Ishikawa (cell line): ENCODE results near the gene CD3E.

Source experiments
- CEBPB ChIP-seq: IDR thresholded peaks from 2 replicates; pipeline ENCODE4 v1.6.1; 2012
- CREB1 ChIP-seq: IDR thresholded peaks from 2 replicates; pipeline ENCODE4 v1.6.1; 2012; ENCODE audit warnings: low read depth
- EGR1 ChIP-seq: IDR thresholded peaks from 2 replicates; pipeline ENCODE4 v1.6.1; 2012
- EP300 ChIP-seq: IDR thresholded peaks from 2 replicates; pipeline ENCODE4 v1.6.1; 2012; ENCODE audit warnings: borderline replicate concordance
- FOXM1 ChIP-seq: IDR thresholded peaks from 2 replicates; pipeline ENCODE4 v1.6.1; 2012; ENCODE audit warnings: low read depth, borderline replicate concordance
- NFIC ChIP-seq: IDR thresholded peaks from 2 replicates; pipeline ENCODE4 v1.6.1; 2012
- RAD21 ChIP-seq: IDR thresholded peaks from 2 replicates; pipeline ENCODE4 v1.6.1; 2012; ENCODE audit warnings: low read depth
- TAF1 ChIP-seq: IDR thresholded peaks from 2 replicates; pipeline ENCODE4 v1.6.1; 2012; ENCODE audit warnings: low read depth, mild to moderate bottlenecking
- TCF12 ChIP-seq: IDR thresholded peaks from 2 replicates; pipeline ENCODE4 v1.6.1; 2012; ENCODE audit warnings: low read depth
- TEAD4 ChIP-seq: IDR thresholded peaks from 2 replicates; pipeline ENCODE4 v1.6.1; 2012
- YY1 ChIP-seq: IDR thresholded peaks from 2 replicates; pipeline ENCODE4 v1.6.1; 2012; ENCODE audit warnings: low read depth
- ZBTB7A ChIP-seq: IDR thresholded peaks from 2 replicates; pipeline ENCODE4 v1.6.1; 2012; ENCODE audit warnings: low read depth
- TF ChIP-seq, protein P1 (sequence below): IDR thresholded peaks from 2 replicates; pipeline ENCODE4 v1.6.1; 2012; ENCODE audit warnings: low read depth, mild to moderate bottlenecking
- TF ChIP-seq, protein P2 (sequence below): IDR thresholded peaks from 2 replicates; pipeline ENCODE4 v1.6.1; 2012
- TF ChIP-seq, protein P3 (sequence below): IDR thresholded peaks from 2 replicates; pipeline ENCODE4 v1.6.1; 2012

CD3E gene

DNA sequence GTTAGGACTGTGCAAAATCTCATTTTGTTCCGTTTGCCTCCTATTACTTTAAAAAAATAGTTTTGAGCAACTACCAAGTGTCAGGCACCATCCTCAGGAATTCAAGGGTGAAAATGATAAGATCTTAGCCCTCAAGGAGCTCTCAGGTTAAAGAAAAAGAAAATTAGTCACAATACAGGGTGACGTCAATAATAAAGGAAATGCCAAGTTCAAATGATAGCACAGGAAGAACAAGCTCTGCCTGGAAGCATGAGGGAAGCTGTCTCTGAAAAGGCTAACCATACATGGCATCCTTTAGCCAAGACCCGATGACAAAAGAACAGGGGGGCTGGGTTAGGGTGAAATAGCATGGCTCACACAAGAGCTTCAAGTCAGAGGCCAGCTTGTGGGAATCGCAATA is 29.4 kb upstream of the CD3E start:
- TF ChIP-seq NFIC = no peak

DNA sequence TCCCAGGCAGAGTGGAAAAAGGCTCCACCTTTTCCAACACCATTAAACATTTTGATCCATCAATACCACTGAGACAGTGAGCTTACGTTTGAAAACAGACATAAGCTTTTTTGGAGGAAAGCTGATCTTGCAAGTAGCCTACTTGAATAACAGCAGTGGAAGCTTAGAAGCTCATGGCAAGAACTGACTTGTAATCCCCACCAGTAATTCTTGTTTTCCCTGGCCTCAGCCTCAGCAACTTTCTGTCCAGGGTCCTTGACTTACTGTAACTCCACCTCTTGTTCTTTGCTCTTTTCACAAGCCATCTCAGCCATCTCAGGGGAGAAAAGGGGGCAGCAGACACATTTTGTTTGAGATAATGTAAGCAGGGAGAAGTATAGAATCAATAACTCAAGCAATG is 28.1 kb upstream of the CD3E start:
- TF ChIP-seq, protein P1, sequence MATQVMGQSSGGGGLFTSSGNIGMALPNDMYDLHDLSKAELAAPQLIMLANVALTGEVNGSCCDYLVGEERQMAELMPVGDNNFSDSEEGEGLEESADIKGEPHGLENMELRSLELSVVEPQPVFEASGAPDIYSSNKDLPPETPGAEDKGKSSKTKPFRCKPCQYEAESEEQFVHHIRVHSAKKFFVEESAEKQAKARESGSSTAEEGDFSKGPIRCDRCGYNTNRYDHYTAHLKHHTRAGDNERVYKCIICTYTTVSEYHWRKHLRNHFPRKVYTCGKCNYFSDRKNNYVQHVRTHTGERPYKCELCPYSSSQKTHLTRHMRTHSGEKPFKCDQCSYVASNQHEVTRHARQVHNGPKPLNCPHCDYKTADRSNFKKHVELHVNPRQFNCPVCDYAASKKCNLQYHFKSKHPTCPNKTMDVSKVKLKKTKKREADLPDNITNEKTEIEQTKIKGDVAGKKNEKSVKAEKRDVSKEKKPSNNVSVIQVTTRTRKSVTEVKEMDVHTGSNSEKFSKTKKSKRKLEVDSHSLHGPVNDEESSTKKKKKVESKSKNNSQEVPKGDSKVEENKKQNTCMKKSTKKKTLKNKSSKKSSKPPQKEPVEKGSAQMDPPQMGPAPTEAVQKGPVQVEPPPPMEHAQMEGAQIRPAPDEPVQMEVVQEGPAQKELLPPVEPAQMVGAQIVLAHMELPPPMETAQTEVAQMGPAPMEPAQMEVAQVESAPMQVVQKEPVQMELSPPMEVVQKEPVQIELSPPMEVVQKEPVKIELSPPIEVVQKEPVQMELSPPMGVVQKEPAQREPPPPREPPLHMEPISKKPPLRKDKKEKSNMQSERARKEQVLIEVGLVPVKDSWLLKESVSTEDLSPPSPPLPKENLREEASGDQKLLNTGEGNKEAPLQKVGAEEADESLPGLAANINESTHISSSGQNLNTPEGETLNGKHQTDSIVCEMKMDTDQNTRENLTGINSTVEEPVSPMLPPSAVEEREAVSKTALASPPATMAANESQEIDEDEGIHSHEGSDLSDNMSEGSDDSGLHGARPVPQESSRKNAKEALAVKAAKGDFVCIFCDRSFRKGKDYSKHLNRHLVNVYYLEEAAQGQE = no peak
- TF ChIP-seq ZBTB7A = no peak
- no peak for TF ChIP-seq EGR1
- no peak for TF ChIP-seq CEBPB
- no peak for TF ChIP-seq TEAD4
- TF ChIP-seq CREB1 = no peak
- TF ChIP-seq NFIC = no peak
- TF ChIP-seq, protein P2, sequence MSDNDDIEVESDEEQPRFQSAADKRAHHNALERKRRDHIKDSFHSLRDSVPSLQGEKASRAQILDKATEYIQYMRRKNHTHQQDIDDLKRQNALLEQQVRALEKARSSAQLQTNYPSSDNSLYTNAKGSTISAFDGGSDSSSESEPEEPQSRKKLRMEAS = no peak
- TF ChIP-seq TCF12 = no peak
- TF ChIP-seq FOXM1 = no peak

DNA sequence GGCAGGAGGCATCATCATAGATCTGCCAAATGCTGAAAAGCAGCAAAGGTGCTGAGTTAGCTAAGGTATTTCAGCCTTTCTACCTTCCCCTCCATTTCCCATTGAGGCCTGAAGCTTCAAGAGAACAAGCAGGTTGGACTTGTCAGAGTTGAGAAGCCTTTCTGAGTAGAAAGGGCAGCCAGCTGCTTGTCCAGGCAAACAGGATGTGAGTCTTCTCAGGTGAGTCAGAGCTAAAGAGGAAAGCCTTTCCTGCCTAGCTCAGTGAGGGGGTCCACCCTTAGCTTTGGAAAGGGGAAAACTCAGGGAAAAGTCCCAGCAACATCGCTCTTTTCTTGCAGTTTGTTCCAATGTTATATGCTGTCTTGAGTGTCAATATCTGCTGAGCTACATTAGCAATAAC is 27.2 kb upstream of the CD3E start:
- TF ChIP-seq CREB1 = no peak
- TF ChIP-seq TEAD4 = no peak
- no peak for TF ChIP-seq ZBTB7A
- TF ChIP-seq, protein P2 = no peak
- no peak for TF ChIP-seq RAD21
- TF ChIP-seq EGR1 = no peak
- TF ChIP-seq, protein P3, sequence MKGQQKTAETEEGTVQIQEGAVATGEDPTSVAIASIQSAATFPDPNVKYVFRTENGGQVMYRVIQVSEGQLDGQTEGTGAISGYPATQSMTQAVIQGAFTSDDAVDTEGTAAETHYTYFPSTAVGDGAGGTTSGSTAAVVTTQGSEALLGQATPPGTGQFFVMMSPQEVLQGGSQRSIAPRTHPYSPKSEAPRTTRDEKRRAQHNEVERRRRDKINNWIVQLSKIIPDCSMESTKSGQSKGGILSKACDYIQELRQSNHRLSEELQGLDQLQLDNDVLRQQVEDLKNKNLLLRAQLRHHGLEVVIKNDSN = no peak
- no peak for TF ChIP-seq FOXM1
- TF ChIP-seq, protein P1 = no peak
- no peak for TF ChIP-seq YY1
- TF ChIP-seq NFIC = no peak
- TF ChIP-seq TAF1 = no peak
- no peak for TF ChIP-seq TCF12
- TF ChIP-seq EP300 = no peak
- no peak for TF ChIP-seq CEBPB

DNA sequence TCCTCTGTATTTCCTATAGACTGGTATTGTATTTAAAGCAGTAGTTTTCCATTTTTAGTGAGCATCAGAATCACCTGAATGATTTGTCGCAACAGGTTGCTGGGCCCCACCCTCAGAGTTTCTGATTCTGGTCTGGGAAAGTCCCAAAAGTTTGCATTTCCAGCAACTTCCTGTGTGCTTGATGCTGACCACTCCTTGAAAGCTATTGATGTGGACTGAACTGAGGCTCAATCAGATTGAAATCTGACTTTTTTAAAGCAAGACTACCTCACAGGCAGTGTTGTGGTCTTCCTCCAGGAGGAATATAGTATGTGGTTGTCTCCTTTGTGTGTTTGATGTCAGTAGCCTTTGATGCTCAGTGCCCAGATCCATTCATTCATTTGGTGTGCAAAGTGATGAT is 23.2 kb upstream of the CD3E start:
- TF ChIP-seq EP300 = no peak
- no peak for TF ChIP-seq EGR1
- TF ChIP-seq TEAD4 = no peak
- no peak for TF ChIP-seq NFIC
- TF ChIP-seq CREB1 = no peak
- TF ChIP-seq CEBPB = no peak
- no peak for TF ChIP-seq YY1
- TF ChIP-seq TAF1 = no peak
- TF ChIP-seq FOXM1 = no peak
- TF ChIP-seq, protein P1 = no peak
- TF ChIP-seq TCF12 = no peak
- TF ChIP-seq RAD21 = no peak

DNA sequence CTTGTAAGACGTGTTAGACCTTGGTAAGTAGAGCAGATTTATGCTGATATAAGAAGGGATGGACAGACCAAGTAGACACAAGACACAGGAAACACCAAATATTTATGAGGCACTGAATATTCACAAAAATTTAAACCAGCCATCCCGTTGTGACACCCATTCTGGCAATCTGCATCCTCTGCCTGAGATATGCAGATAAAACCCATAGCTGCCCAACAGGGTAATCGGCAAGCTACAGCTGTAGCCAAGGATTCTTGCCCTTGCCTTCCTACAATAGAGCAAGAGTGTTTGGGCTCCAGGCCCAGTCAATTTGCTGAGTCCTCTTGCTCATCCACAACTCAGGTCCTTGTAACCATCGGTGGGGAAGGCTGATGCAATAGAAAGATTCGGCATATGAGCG is 21.9 kb upstream of the CD3E start:
- TF ChIP-seq EP300 = no peak

DNA sequence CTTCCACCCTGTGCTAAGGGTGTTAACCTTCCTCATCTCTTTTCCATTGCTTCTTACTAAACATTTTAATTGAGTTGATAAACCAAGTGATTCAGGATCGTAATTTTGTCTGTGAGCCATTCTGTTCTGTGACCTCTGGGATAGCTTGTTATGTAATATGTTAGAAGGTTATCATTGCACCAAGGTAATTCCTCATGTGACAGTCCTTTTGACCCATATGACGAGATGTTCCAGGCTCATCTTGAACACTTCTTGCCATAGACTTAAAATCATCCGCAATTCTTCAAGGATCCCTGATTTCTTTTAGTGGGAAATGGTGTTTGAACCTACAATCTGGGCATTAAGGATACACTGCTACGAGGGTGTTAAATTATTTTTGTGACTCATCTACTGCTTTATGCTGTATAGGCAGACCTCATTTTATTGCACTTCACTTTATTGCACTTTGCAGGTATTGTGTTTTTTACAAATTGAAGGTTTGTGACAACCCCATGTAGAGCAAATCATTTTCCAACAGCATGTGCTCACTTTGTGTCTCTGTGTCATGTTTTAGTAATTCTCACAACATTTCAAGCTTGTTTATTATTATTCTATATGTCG is 21.4 kb upstream of the CD3E start:
- TF ChIP-seq, protein P3 = no peak
- TF ChIP-seq CEBPB (no peak), EP300 (no peak), NFIC (no peak), YY1 (no peak), TEAD4 (no peak), TCF12 (no peak), EGR1 (no peak), ZBTB7A (no peak), RAD21 (no peak), TAF1 (no peak), FOXM1 (no peak), CREB1 (no peak)
- TF ChIP-seq, protein P1 = no peak
- TF ChIP-seq, protein P2 = no peak
